B cell (primary cell): ENCODE results near the gene FAM25G. TPM values are rescaled to one million over a fixed set of nuclear protein-coding genes. Genes with fewer than 3 reads are reported as not detected.
"Not testable (repeated sequence)": the region's sequence is repeated elsewhere in the genome, so short reads cannot be mapped to it uniquely, and the experiment has no call there.

Experiments
- ATAC-seq: fragments of 200-7000 bp; cut with Tn5 transposase; one replicate; pipeline ENCODE4 v1.10.0; 2021; ENCODE audit warnings: low read depth, mild to moderate bottlenecking, moderate number of reproducible peaks, moderate library complexity
- CTCF ChIA-PET: fragments of 350-600 bp; sonication (Branson Sonifier 250); formaldehyde crosslinking; loops from one replicate; lab custom pipeline; 2021; ENCODE audit warnings: antibody characterized with exemption, inconsistent platforms; lab: Charles Lee
- POLR2A ChIA-PET: fragments of 350-600 bp; sonication (Branson Sonifier 250); formaldehyde crosslinking; loops from one replicate; lab custom pipeline; 2021; ENCODE audit warnings: antibody characterized with exemption; lab: Charles Lee
- DNase-seq: peaks from one replicate; pipeline ENCODE4 v3.0.0; 2013
- H2AFZ ChIP-seq: 2 replicates; pipeline ENCODE4 v1.6.1; 2012; ENCODE audit warnings: mild to moderate bottlenecking, low read depth, low read length; ENCODE audit not compliant: insufficient read depth, poor library complexity, severe bottlenecking
- H3K27ac ChIP-seq, 2 donors: 1 replicate in 1 of 2; 2 replicates in 1 of 2; pipeline ENCODE4 v1.5.1; 2012 to 2013; ENCODE audit warnings: low read length in 2 of 2, mild to moderate bottlenecking in 2 of 2, moderate library complexity in 1 of 2
- H3K27me3 ChIP-seq, 4 experiments: fragments of 200-600 bp in 1 of 4; sonication (generic) in 1 of 4; replicated peaks in 1 of 4; 1 replicate in 2 of 4; 2 replicates in 2 of 4; pipeline versions ENCODE4 v1.6.1 to v1.7.0; 2013 to 2016; ENCODE audit warnings: low read length in 3 of 4, mild to moderate bottlenecking in 2 of 4, mixed read lengths in 1 of 4, moderate library complexity in 1 of 4; ENCODE audit not compliant: insufficient read depth in 4 of 4, control insufficient read depth in 3 of 4; ENCODE audit errors: control extremely low read depth in 1 of 4
- H3K36me3 ChIP-seq, 2 experiments: replicated peaks in 1 of 2; 1 replicate in 1 of 2; 2 replicates in 1 of 2; pipeline versions ENCODE4 v1.6.1 to v1.7.1; 2013; ENCODE audit warnings: low read length in 1 of 2; ENCODE audit not compliant: insufficient read depth in 2 of 2, control insufficient read depth in 1 of 2; ENCODE audit errors: control extremely low read depth in 1 of 2, extremely low read depth in 1 of 2
- H3K4me1 ChIP-seq, 2 donors: fragments of 200-600 bp in 1 of 2; sonication (generic) in 1 of 2; 1 replicate in 1 of 2; 2 replicates in 1 of 2; pipeline versions ENCODE4 v1.5.1 to v1.6.1; 2013 to 2017; ENCODE audit warnings: low read length in 2 of 2; ENCODE audit not compliant: control insufficient read depth in 2 of 2, insufficient read depth in 2 of 2
- H3K4me2 ChIP-seq: replicated peaks from 2 replicates; pipeline ENCODE3; 2012; ENCODE audit warnings: mild to moderate bottlenecking, low read depth, low read length; ENCODE audit not compliant: poor library complexity, severe bottlenecking
- H3K4me3 ChIP-seq, 5 experiments: fragments of 200-600 bp in 1 of 5; sonication (generic) in 1 of 5; 1 replicate in 3 of 5; 2 replicates in 2 of 5; pipeline versions ENCODE4 v1.5.1 to v1.7.0; 2011 to 2016; ENCODE audit warnings: low read length in 4 of 5, mild to moderate bottlenecking in 4 of 5, low read depth in 2 of 5, control low read depth in 1 of 5, moderate library complexity in 1 of 5; ENCODE audit not compliant: insufficient read depth in 1 of 5; ENCODE audit errors: control extremely low read depth in 1 of 5, extremely low read depth in 1 of 5
- H3K79me2 ChIP-seq: fragments of 200-600 bp; sonication (generic); one replicate; pipeline ENCODE4 v1.6.0; 2016; ENCODE audit warnings: low read length; ENCODE audit not compliant: control insufficient read depth, insufficient read depth
- H3K9ac ChIP-seq: fragments of 200-600 bp; sonication (generic); 2 replicates; pipeline ENCODE4 v1.6.1; 2017; ENCODE audit warnings: mild to moderate bottlenecking, low read length, moderate library complexity
- H3K9me3 ChIP-seq, 3 donors: one replicate each; pipeline versions ENCODE4 v1.6.1 to v1.7.1; 2013; ENCODE audit warnings: low read length in 2 of 3; ENCODE audit not compliant: control insufficient read depth in 2 of 3, insufficient read depth in 1 of 3; ENCODE audit errors: control extremely low read depth in 1 of 3
- H4K20me1 ChIP-seq: 2 replicates; pipeline ENCODE4 v1.6.0; 2012; ENCODE audit warnings: mild to moderate bottlenecking, low read length; ENCODE audit not compliant: insufficient read depth, control insufficient read depth, poor library complexity, severe bottlenecking
- H3K27ac Mint-ChIP-seq: one replicate; pipeline ENCODE4 v1.8.0; 2021; ENCODE audit warnings: mixed read lengths
- H3K27me3 Mint-ChIP-seq: one replicate; pipeline ENCODE4 v1.8.0; 2021; ENCODE audit warnings: mixed read lengths
- H3K4me1 Mint-ChIP-seq: one replicate; pipeline ENCODE4 v1.8.0; 2021; ENCODE audit warnings: mixed read lengths
- H3K4me3 Mint-ChIP-seq: one replicate; pipeline ENCODE4 v1.8.0; 2021; ENCODE audit warnings: mixed read lengths
- H3K9me3 Mint-ChIP-seq: one replicate; pipeline ENCODE4 v1.8.0; 2022; ENCODE audit warnings: mixed read lengths; ENCODE audit not compliant: insufficient read depth
- WGBS: methylation state at CpG from one replicate; pipeline ENCODE4 v1.1.5; 2013; ENCODE audit warnings: missing lambda C conversion rate; ENCODE audit not compliant: insufficient coverage; 5-methylcytosine and 5-hydroxymethylcytosine counted together
- intact Hi-C: fragments of 100-400 bp; cut with micrococcal nuclease; formaldehyde crosslinking; loops from one replicate; pipeline ENCODE4 v1.10.0; 2022
- polyA plus RNA-seq: library from polyadenylated mRNA; depleted of rRNA; stranded (reverse); fragments of >200 nt; gene quantifications from 2 replicates; pipeline ENCODE4 v1.2.3, GENCODE V29; 2012
- total RNA-seq, 2 donors: library from RNA; stranded (reverse); fragments of 120-200 nt in 1 of 2; gene quantifications; 1 replicate in 1 of 2; 2 replicates in 1 of 2; pipeline versions ENCODE4 v1.2.3 to v1.2.4, GENCODE V29; 2013 to 2022

The FAM25G gene
- total and polyA plus RNA-seq, 2 donors (not counting 1 experiment from before 2014, with no cell fraction given): not detected

GRCh38 chr10:47494226-47494625, 2.7 kb upstream of the FAM25G start:
- H3K79me2 ChIP-seq, H4K20me1 ChIP-seq, CTCF ChIA-PET, H3K4me1 Mint-ChIP-seq, H3K4me1 ChIP-seq, H3K27ac Mint-ChIP-seq, H3K9me3 ChIP-seq, H3K9me3 Mint-ChIP-seq, POLR2A ChIA-PET, DNase-seq, H3K4me3 ChIP-seq, H3K27me3 ChIP-seq, H2AFZ ChIP-seq, ATAC-seq, H3K9ac ChIP-seq, H3K4me3 Mint-ChIP-seq, H3K27ac ChIP-seq, H3K36me3 ChIP-seq, H3K4me2 ChIP-seq, intact Hi-C loops, H3K27me3 Mint-ChIP-seq: not testable (repeated sequence)
- WGBS: no CpG with 5 or more reads among the region's 6 CpGs

GRCh38 chr10:47489630-47490029, 1.9 kb downstream of the FAM25G start:
- H3K27me3 ChIP-seq, H3K79me2 ChIP-seq, H4K20me1 ChIP-seq, H3K27ac ChIP-seq, H3K9me3 Mint-ChIP-seq, H3K4me3 Mint-ChIP-seq, CTCF ChIA-PET, H3K4me2 ChIP-seq, H3K36me3 ChIP-seq, H3K4me1 ChIP-seq, DNase-seq, H3K27ac Mint-ChIP-seq, ATAC-seq, H3K4me3 ChIP-seq, H3K4me1 Mint-ChIP-seq, H3K9me3 ChIP-seq, intact Hi-C loops, POLR2A ChIA-PET, H3K9ac ChIP-seq, H3K27me3 Mint-ChIP-seq, H2AFZ ChIP-seq: not testable (repeated sequence)
- WGBS: no CpG with 5 or more reads among the region's 7 CpGs

- H3K9me3 Mint-ChIP-seq, H3K4me1 ChIP-seq, POLR2A ChIA-PET, H3K4me1 Mint-ChIP-seq, H3K27ac ChIP-seq, H3K27ac Mint-ChIP-seq, H3K9me3 ChIP-seq, intact Hi-C loops, H3K9ac ChIP-seq, H2AFZ ChIP-seq, DNase-seq, H3K36me3 ChIP-seq, H3K27me3 Mint-ChIP-seq, H3K27me3 ChIP-seq, CTCF ChIA-PET, H3K4me2 ChIP-seq, H3K4me3 Mint-ChIP-seq, H3K4me3 ChIP-seq, H3K79me2 ChIP-seq, H4K20me1 ChIP-seq, ATAC-seq: not testable (repeated sequence)
- WGBS: no CpG with 5 or more reads among the region's 4 CpGs
Measured at GRCh38 chr10:47485943-47486342, 5.6 kb downstream of the FAM25G start.

GRCh38 chr10:47484786-47485185, 6.7 kb downstream of the FAM25G start:
- H3K4me1 ChIP-seq, CTCF ChIA-PET, ATAC-seq, DNase-seq, H2AFZ ChIP-seq, H3K9me3 Mint-ChIP-seq, H3K27ac ChIP-seq, H3K4me3 Mint-ChIP-seq, H3K27me3 Mint-ChIP-seq, H3K4me2 ChIP-seq, H4K20me1 ChIP-seq, H3K4me1 Mint-ChIP-seq, H3K36me3 ChIP-seq, intact Hi-C loops, H3K79me2 ChIP-seq, H3K9me3 ChIP-seq, H3K27me3 ChIP-seq, H3K4me3 ChIP-seq, POLR2A ChIA-PET, H3K27ac Mint-ChIP-seq, H3K9ac ChIP-seq: not testable (repeated sequence)
- WGBS: no CpG with 5 or more reads among the region's 11 CpGs
